Frontal cortex (tissue), 4 donors: ENCODE data around the gene ZNF75A. TPM values are rescaled to one million over a fixed set of nuclear protein-coding genes. Genes with fewer than 3 reads are reported as not detected.

ENCODE experiments used
- DNase-seq, 2 donors: peaks; one replicate each; pipeline ENCODE4 v3.0.0; 2012; ENCODE audit warnings: low spot score in 2 of 2
- FAIRE-seq: peaks from 2 replicates; lab custom pipeline; 2012; peaks lifted over from hg19 to GRCh38; lab: Jason Lieb, UNC
- total RNA-seq: library from RNA; depleted of rRNA; stranded (reverse); fragments of >200 nt; gene quantifications from one replicate; pipeline ENCODE4 v1.2.3, GENCODE V29; 2014
- donor health status: control.
- donor health status: control.
- donor health status: control.

Gene ZNF75A
- total RNA-seq, 1 donor from 2014 or later, result 33.4 TPM

GRCh38 chr16:3283543-3284447, 21.5 kb upstream of the ZNF75A start:
- FAIRE-seq, result no peak
- no peak for DNase-seq

DNA sequence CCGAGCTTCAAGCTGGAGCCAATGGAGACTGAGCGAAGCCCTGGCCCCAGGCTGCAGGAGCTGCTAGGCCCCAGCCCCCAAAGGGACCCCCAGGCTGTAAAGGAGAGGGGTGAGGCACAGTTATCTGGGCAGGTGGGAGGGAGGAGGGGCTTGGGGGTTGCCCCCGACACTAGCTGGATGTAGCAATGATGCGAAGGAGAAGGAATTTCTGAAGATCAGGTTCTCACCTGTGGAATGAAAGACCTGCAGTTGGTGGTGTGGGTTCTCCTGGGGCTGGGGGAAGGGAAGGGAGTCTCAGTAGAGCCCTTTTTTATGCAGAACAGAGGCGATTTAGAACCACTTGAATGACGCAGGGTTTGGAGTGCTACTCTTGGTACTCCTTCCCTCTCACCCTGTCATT, 20.2 kb upstream of the ZNF75A start:
- FAIRE-seq (no peak), DNase-seq (no peak)

DNA sequence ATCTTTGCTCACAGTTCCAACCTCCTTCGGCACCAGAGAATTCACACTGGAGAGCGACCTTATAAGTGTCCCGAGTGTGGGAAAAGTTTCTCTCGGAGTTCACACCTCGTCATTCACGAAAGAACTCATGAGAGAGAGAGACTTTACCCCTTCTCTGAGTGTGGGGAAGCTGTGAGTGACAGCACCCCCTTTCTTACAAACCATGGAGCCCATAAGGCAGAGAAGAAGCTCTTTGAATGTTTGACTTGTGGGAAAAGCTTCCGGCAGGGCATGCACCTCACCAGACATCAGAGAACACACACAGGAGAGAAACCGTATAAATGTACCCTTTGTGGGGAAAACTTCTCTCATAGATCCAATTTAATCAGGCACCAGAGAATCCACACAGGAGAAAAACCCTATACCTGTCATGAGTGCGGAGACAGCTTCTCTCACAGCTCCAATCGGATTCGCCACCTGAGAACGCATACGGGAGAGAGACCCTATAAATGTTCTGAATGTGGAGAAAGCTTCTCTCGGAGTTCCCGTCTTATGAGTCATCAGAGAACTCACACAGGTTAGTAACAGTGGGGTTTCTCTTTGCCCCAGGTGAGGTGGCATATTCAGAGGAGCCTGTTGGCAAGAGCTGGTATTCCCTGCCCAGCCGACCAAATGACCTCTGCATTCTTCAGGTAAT, 15.2 kb upstream of the ZNF75A start:
- DNase-seq, result no peak
- no peak for FAIRE-seq

DNA sequence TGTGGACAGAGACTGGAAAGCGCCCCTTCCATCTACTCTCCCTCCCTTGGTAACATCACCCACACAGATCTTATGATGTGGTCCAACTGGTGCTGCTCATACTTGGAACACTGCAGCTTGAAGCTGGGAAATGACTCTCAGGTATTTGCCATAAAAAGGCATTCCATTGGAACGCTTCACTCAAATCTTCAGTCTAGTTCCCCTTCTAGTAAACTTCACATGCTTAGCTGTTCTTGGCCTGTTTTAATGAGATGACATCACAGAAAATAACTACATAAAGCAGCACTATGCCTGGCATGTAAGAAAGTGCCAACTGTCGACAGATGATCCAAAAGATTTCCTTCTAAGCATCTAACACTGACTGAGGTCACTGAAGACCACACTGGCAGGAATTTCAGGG, 12.7 kb upstream of the ZNF75A start:
- FAIRE-seq, result no peak
- no peak for DNase-seq

- DNase-seq, result no peak
- FAIRE-seq, result no peak
Observed at GRCh38 chr16:3295209-3295608, 10.1 kb upstream of the ZNF75A start.

DNA sequence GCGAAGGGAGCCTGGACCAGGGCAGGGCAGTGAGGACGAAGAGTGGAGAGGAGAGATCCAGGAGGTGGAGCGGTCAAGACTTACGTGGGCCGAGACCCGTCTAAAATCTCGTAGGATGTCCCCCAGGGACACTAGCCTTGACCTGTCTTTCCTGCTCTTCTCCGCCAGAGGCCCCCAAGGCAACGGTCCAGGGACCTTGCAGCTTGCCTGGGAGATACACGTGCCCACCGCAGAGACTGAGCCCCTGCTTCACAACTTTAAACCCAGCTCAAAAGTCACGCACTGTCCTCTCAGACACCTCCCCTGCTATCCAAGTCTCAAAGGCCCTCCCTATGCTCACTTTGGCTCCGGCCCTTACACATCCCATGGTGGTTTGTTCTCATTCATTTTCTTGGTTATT, 9.5 kb upstream of the ZNF75A start:
- DNase-seq (no peak), FAIRE-seq (no peak)

DNA sequence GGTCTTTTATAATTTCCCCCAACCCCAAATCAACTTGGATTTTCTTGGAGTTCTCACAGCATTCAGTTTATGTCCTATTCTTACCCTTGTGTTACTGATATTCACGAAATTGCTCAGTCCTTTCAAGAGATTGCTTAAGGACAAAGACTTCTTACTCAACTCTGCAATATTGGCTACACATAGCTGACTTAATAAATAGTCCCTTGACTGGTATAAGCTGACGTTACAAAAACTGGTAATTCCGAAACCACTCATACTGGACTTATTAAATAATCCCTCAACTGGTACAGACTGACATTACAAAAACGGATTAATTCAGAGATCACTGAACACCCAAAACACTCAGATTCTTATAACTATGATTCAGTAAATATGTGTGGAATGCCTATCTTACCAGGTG, 927 bp upstream of the ZNF75A start:
- FAIRE-seq (no peak), DNase-seq (no peak)

DNA sequence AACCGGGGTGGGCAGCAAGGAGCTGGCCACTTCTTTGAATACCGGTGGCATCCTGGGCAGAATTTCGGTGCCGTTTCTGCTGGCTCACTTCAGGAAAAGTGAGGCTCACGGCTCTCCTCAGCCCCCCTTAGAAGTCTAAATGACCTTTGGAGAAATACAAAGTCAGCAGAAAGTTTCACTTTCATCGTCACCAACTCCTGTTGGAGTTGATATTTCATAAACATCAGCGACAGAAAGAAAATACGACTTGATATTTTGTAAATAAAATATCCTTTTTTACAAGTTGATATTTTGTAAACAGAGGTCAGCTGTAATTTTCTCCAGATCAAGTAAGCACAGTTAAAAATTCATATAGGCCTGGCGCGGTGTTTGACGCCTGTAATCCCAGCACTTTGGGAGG, 781 bp downstream of the ZNF75A start:
- DNase-seq, result no peak
- FAIRE-seq, result no peak

GRCh38 chr16:3311496-3311895, 6.2 kb downstream of the ZNF75A start:
- FAIRE-seq (no peak), DNase-seq (no peak)

DNA sequence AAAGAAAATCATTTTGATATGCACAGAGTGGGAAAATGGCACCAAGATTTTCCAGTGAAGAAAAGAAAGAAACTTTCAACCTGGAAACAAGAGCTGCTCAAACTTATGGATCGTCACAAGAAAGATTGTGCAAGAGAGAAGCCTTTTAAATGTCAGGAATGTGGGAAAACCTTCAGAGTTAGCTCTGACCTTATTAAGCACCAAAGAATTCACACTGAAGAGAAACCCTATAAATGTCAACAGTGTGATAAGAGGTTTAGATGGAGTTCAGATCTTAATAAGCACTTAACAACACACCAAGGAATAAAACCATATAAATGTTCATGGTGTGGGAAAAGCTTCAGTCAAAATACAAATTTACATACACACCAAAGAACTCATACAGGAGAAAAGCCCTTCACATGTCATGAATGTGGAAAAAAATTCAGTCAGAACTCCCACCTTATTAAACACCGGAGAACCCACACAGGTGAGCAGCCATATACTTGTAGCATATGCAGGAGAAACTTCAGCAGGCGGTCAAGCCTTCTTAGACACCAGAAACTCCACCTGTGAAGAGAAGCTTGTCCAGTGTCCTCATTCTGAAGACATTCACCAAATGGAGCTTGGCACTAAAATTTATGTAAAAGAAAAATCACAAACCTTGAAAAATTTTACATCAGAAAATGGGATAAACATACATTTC, 12.2 kb downstream of the ZNF75A start:
- no peak for DNase-seq
- no peak for FAIRE-seq

DNA sequence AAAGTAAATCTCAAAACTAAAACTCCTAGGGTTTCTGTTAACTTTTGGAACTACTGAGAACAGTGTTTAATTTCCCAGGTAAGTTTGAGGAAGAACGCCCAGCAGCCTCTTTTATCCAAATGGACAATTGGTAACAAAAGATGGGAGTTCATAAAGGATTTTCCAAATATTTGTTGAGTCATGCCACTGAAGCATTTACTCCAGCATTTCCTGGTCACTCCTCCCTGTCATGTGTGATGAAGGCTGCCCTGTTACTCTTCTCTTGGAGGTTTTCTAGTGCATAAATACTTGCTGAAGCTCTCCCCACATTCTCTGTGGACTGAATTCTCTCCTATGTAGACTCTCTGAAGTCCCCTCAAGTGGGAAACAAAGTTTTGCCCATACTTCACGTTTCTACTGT, 16.5 kb downstream of the ZNF75A start:
- DNase-seq, result no peak
- no peak for FAIRE-seq

- DNase-seq, result no peak
- FAIRE-seq, result no peak
Observed at GRCh38 chr16:3327514-3327913, 22.2 kb downstream of the ZNF75A start.

DNA sequence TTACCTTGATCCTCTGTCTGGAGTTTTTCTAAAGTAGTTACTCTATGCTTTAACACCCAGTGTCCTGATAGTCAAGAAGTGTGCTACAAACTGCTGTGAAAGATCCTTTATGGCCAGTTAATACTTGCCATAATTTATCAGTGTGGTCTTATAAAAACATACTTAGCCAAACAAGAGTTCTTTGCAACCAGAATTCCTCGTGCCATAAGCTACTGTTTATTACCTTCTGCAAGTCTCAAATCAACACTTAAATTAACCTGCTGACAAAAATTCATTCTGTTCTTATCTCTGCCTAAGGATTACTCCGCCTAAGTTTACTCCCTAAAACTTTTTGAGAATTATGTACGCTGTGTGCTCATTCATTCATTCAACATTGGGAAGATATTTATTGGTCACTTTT, 22.8 kb downstream of the ZNF75A start:
- DNase-seq, result no peak
- no peak for FAIRE-seq

DNA sequence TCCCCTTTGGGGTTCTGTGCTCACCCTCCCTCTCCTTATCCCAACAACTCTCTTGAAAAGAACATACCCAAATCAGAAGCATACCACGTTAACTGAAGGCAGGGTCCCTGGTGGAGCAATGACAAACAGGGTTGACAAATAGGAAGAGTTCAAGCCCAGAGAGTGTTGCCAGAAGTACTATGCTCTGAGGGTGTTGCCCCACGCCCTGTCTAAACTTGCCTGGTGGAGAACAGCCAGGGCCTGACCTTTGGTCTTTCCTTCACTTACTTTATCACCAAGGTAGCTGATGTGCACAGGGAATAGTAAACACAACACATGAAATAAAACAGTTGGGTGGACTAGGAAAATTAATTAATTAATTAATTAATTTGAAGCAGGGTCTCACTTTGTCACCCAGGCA, 23.3 kb downstream of the ZNF75A start:
- no peak for DNase-seq
- no peak for FAIRE-seq

- FAIRE-seq, result no peak
- no peak for DNase-seq
Observed at GRCh38 chr16:3346041-3346440, 40.7 kb downstream of the ZNF75A start.

- no peak for DNase-seq
- no peak for FAIRE-seq
Observed at GRCh38 chr16:3347586-3347985, 42.3 kb downstream of the ZNF75A start.

DNA sequence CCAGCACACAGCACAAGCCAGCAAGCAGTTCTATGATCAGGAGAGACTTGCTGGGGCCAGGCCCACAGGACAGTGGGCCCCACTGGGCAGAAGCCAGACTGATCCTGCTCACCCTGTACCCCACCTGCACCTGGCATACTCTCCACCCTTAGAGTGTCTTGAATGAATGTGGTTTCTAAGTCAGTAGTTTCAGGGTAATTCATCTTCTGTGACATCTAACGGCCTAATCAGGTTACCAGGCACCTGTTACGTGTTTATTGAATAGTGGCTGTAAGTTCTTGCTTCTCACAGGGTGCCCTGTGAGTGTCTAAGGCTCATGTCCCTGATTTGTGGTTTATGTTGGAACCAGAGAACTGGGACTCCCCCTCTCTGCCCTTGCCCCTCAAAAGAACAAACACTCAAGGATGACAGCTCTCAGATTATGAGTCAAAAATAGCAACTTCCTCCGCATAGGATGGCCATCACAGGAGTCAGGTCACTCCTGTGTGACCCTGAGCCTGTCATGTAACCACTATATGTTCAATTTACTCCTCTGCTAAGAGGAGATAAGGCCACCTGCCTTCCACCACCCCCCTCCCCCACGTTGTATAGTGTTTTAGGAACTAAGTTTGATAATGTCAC, 43.4 kb downstream of the ZNF75A start:
- DNase-seq (no peak), FAIRE-seq (no peak)

DNA sequence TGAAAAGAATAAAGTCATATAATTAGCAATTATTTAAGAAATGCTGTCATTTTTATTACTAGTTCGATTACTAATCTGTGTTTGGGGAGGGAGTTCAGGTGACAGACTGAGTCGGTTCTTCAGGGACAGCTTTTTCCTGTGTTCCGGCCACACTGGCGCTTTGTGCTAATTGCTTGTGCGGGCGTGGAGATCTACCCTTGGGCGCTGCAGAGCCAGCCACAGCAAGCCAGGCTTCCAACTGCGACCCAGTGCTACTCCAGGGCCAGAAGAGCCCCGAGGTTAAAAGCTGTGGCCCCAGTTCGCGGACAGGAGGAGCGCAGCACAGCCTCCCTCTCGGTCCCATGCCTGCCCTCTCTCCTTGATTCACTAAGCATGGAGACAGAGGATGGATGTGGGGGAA, 43.9 kb downstream of the ZNF75A start:
- no peak for FAIRE-seq
- no peak for DNase-seq

GRCh38 chr16:3355589-3355988, 50.3 kb downstream of the ZNF75A start, which contains the start of gene OR2C1:
OR2C1 (plus strand) TSS chr16:3355889; CDS start chr16:3355941, 52 bp downstream.
- no peak for DNase-seq
- FAIRE-seq, result no peak

- no peak for DNase-seq
- FAIRE-seq, result no peak
Observed at GRCh38 chr16:3356118-3356517, 50.8 kb downstream of the ZNF75A start.
